ENCODE data around the gene HEATR3.

Gene HEATR3

GRCh38 chr16:50102051-50102746, 36.4 kb downstream of the HEATR3 start:
- DNase-seq (ENCODE audit: low spot score), result peak; percentile 30
- in situ Hi-C loops (cut with MboI; ENCODE audit: low pct_unique_long_range_greater_than_20kb, low sequenced_read_pairs, unreplicated experiment), result no loop called here
- TF ChIP-seq CTCF (IDR thresholded peaks at IDR 0.05; ENCODE audit: extremely low read depth, insufficient read depth, missing control alignments), result no peak

- in situ Hi-C loops (cut with MboI; ENCODE audit: low pct_unique_long_range_greater_than_20kb, low sequenced_read_pairs, unreplicated experiment), result no loop called here
- TF ChIP-seq CTCF (IDR thresholded peaks at IDR 0.05; ENCODE audit: extremely low read depth, insufficient read depth, missing control alignments), result no peak
- DNase-seq (ENCODE audit: low spot score), result no peak
These were observed 38.0 kb downstream of the HEATR3 start for GRCh38 chr16:50103764-50104163.

- TF ChIP-seq CTCF (IDR thresholded peaks at IDR 0.05; ENCODE audit: extremely low read depth, insufficient read depth, missing control alignments), result no peak
- in situ Hi-C loops (cut with MboI; ENCODE audit: low pct_unique_long_range_greater_than_20kb, low sequenced_read_pairs, unreplicated experiment), result no loop called here
- DNase-seq (ENCODE audit: low spot score), result no peak
These were observed 48.8 kb downstream of the HEATR3 start for GRCh38 chr16:50114357-50115129.

- in situ Hi-C loops (cut with MboI; ENCODE audit: low pct_unique_long_range_greater_than_20kb, low sequenced_read_pairs, unreplicated experiment), result no loop called here
- TF ChIP-seq CTCF (IDR thresholded peaks at IDR 0.05; ENCODE audit: extremely low read depth, insufficient read depth, missing control alignments), result no peak
- DNase-seq (ENCODE audit: low spot score), result no peak
These were observed 54.9 kb downstream of the HEATR3 start for GRCh38 chr16:50120711-50121110.

- TF ChIP-seq CTCF (IDR thresholded peaks at IDR 0.05; ENCODE audit: extremely low read depth, insufficient read depth, missing control alignments), result no peak
- DNase-seq (ENCODE audit: low spot score), result peak; percentile 45
- in situ Hi-C loops (cut with MboI; ENCODE audit: low pct_unique_long_range_greater_than_20kb, low sequenced_read_pairs, unreplicated experiment), result no loop called here
These were observed 55.5 kb downstream of the HEATR3 start for GRCh38 chr16:50121278-50121677.

- DNase-seq (ENCODE audit: low spot score), result peak; percentile 49
- TF ChIP-seq CTCF (IDR thresholded peaks at IDR 0.05; ENCODE audit: extremely low read depth, insufficient read depth, missing control alignments), result no peak
- in situ Hi-C loops (cut with MboI; ENCODE audit: low pct_unique_long_range_greater_than_20kb, low sequenced_read_pairs, unreplicated experiment), result no loop called here
These were observed 56.1 kb downstream of the HEATR3 start for GRCh38 chr16:50121721-50122445.
